HUES48 (cell line): ENCODE results near the gene TNIK.
A peak's percentile ranks its signal among the peaks of the same experiment; 100 is the strongest.
"Not testable (repeated sequence)": the region's sequence is repeated elsewhere in the genome, so short reads cannot be mapped to it uniquely, and the experiment has no call there.

Source experiments
- H3K27ac ChIP-seq: one replicate; pipeline ENCODE4 v1.7.0; 2013; ENCODE audit warnings: low read depth, low read length, inconsistent platforms
- H3K27me3 ChIP-seq: 2 replicates; pipeline ENCODE4 v1.6.1; 2013; ENCODE audit warnings: mild to moderate bottlenecking, low read length; ENCODE audit not compliant: control insufficient read depth, insufficient read depth
- H3K36me3 ChIP-seq: 2 replicates; pipeline ENCODE4 v1.6.1; 2013; ENCODE audit warnings: low read length; ENCODE audit not compliant: control insufficient read depth, insufficient read depth
- H3K4me1 ChIP-seq: 2 replicates; pipeline ENCODE4 v1.6.1; 2013; ENCODE audit warnings: mild to moderate bottlenecking, low read length; ENCODE audit not compliant: control insufficient read depth, insufficient read depth
- H3K4me3 ChIP-seq: 2 replicates; pipeline ENCODE4 v1.5.1; 2013; ENCODE audit warnings: mild to moderate bottlenecking, low read depth, low read length
- H3K9ac ChIP-seq: 2 replicates; pipeline ENCODE4 v1.6.1; 2013; ENCODE audit warnings: mild to moderate bottlenecking, low read depth, low read length, moderate library complexity
- H3K9me3 ChIP-seq: 2 replicates; pipeline ENCODE4 v1.6.1; 2013; ENCODE audit warnings: low read length; ENCODE audit not compliant: control insufficient read depth, insufficient read depth

TNIK gene

DNA sequence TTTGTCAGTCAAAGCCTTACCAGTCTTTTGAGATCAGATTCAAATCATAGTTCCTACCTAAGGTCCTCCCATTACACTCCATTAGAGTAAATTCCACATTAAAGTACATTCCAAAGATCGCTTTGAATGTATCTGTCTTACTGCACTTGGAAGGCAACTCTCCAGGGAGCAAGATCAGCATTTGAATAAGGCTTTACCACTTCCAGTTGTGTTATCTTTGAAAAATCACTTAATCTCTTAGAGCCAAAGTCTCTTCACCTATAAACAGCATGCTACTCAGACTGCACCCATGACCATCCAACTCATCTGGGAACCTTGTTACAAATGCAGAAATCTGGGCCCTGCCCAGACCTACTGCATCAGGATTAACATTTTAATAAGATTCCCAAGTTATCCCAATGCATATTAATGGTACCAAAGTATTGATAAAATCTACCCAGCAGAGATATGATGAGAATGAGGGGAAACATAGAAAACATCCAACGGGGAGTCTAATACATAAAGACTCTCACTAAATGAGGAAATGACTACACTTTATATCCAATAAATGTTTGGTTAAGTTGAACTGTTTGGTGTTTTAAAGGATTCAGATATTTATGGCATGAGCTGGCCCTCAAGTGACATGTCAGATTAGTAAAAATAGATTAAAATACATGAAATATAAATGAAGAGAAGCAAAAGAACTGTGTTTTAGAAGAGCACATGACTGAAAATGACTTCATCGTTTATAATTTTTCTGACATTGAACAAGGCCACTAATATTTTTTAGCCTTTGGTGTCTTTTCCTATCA is 75.9 kb downstream of the TNIK start:
- no peaks in the 10 kb centered on the region for H3K36me3 ChIP-seq
- no peaks in the 10 kb centered on the region for H3K9me3 ChIP-seq
- H3K9ac ChIP-seq, result no peak overlapping the region
- H3K27ac ChIP-seq, result peak overlapping the region; percentile 49
- no peaks in the 10 kb centered on the region for H3K27me3 ChIP-seq
- no peak overlapping the region for H3K4me3 ChIP-seq
- H3K4me1 ChIP-seq, result peaks cover 46% of the 10 kb centered on the region

GRCh38 chr3:171383206-171384018 is 76.8 kb downstream of the TNIK start:
- H3K9me3 ChIP-seq, result no peaks in the 10 kb centered on the region
- H3K9ac ChIP-seq, result no peak overlapping the region
- no peaks in the 10 kb centered on the region for H3K27me3 ChIP-seq
- H3K27ac ChIP-seq, result peak overlapping the region; percentile 44
- H3K4me1 ChIP-seq, result peaks cover 42% of the 10 kb centered on the region
- no peaks in the 10 kb centered on the region for H3K36me3 ChIP-seq
- no peak overlapping the region for H3K4me3 ChIP-seq

- not testable (repeated sequence) for H3K27ac ChIP-seq, H3K9me3 ChIP-seq, H3K27me3 ChIP-seq, H3K9ac ChIP-seq, H3K36me3 ChIP-seq, H3K4me3 ChIP-seq
- H3K4me1 ChIP-seq, result peaks cover 45% of the 10 kb centered on the region
These were observed 77.9 kb downstream of the TNIK start for GRCh38 chr3:171382347-171382746.

- peaks cover 50% of the 10 kb centered on the region for H3K4me1 ChIP-seq
- H3K9ac ChIP-seq, result no peak overlapping the region
- no peaks in the 10 kb centered on the region for H3K9me3 ChIP-seq
- H3K4me3 ChIP-seq, result no peak overlapping the region
- H3K27me3 ChIP-seq, result no peaks in the 10 kb centered on the region
- no peaks in the 10 kb centered on the region for H3K36me3 ChIP-seq
- H3K27ac ChIP-seq, result no peak overlapping the region
These were observed 79.3 kb downstream of the TNIK start for GRCh38 chr3:171380711-171381425.

- Histone ChIP-seq H3K27me3 (no peaks in the 10 kb centered on the region), H3K4me3 (no peak overlapping the region), H3K9ac (no peak overlapping the region), H3K36me3 (no peaks in the 10 kb centered on the region), H3K27ac (no peak overlapping the region), H3K9me3 (no peaks in the 10 kb centered on the region), H3K4me1 (peaks cover 46% of the 10 kb centered on the region)
These were observed 80.2 kb downstream of the TNIK start for GRCh38 chr3:171379961-171380483.

DNA sequence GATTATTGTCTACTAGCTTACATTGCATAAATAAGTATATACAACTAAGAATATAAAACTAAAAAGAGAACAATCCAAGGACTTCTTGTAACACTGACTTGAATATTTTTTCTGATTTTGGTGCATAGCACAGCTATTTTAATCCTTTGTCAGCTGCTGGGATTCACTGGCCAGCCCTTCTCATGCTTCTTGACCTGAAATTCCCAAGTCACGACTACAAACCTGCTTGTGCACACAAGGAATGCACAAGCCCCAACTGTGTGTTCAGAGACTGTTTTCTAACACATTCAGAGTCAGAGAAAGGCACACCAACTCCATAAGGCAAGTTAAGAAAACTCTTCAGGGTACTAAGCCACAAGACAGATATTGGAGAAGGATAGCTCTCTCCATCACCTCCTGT is 80.9 kb downstream of the TNIK start:
- Histone ChIP-seq H3K9ac (no peak overlapping the region), H3K9me3 (no peaks in the 10 kb centered on the region), H3K36me3 (no peaks in the 10 kb centered on the region), H3K4me1 (peaks cover 39% of the 10 kb centered on the region), H3K4me3 (no peak overlapping the region), H3K27me3 (no peaks in the 10 kb centered on the region), H3K27ac (no peak overlapping the region)

DNA sequence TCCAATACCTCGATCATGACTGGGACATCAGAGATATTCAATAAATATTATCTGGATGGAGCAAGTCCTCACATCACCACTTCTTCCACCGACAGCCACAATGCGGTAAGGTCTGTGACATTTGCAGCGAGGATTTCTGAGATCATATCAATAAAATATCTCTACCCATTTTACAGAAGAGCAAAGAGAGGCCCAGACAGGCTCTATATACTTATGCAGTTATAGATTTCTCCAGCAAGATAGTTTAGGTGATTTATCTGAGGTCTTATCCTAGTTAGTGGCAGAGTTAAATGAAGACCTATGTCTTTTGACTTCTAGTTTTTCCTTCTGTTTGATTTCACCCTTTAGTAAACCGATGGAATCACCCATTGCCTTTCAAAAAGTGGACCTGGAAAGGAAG is 81.6 kb downstream of the TNIK start:
- Histone ChIP-seq H3K36me3 (no peaks in the 10 kb centered on the region), H3K9ac (no peak overlapping the region), H3K4me3 (no peak overlapping the region), H3K4me1 (peaks cover 32% of the 10 kb centered on the region), H3K27me3 (no peaks in the 10 kb centered on the region), H3K9me3 (no peaks in the 10 kb centered on the region), H3K27ac (no peak overlapping the region)

DNA sequence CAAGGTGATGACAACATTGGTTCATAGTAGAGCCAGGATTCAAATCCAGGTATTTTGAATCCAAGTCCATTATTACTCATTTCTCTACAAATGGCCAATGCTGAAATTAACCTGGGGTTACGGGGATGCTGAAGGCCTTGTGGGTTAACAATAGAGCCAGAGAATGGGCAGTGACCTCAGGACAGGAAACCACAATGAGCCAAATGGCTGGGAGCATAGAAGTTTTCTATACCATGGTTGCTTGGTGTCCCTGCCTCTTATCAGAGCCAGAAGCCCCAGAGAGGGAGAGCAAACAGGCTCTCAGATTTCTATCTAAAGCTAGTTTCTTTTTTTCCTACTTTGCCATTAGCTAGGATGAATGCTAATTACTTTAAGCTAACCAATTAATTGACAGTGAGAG is 82.3 kb downstream of the TNIK start:
- no peaks in the 10 kb centered on the region for H3K36me3 ChIP-seq
- no peak overlapping the region for H3K27ac ChIP-seq
- no peaks in the 10 kb centered on the region for H3K9me3 ChIP-seq
- peaks cover 25% of the 10 kb centered on the region for H3K4me1 ChIP-seq
- H3K27me3 ChIP-seq, result no peaks in the 10 kb centered on the region
- no peak overlapping the region for H3K4me3 ChIP-seq
- no peak overlapping the region for H3K9ac ChIP-seq

DNA sequence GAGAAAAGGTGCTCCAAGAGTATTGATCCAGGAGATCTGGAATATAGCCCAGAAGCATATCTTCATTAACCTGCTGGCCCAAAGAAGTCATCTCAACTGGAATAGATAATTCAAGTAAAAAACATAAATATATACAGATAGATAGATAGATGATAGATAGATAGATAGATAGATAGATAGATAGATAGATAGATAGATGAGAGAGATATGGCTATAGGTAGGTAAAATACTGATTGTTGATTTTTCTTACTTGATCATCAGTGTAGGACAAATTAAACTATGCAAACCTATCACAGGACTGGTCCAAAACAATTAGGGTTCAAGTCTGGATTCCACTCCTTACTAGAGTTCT is 83.6 kb downstream of the TNIK start:
- Histone ChIP-seq H3K9ac (no peak overlapping the region), H3K4me1 (peaks cover 21% of the 10 kb centered on the region), H3K36me3 (no peaks in the 10 kb centered on the region), H3K27me3 (no peaks in the 10 kb centered on the region), H3K4me3 (no peak overlapping the region), H3K9me3 (no peaks in the 10 kb centered on the region), H3K27ac (no peak overlapping the region)

DNA sequence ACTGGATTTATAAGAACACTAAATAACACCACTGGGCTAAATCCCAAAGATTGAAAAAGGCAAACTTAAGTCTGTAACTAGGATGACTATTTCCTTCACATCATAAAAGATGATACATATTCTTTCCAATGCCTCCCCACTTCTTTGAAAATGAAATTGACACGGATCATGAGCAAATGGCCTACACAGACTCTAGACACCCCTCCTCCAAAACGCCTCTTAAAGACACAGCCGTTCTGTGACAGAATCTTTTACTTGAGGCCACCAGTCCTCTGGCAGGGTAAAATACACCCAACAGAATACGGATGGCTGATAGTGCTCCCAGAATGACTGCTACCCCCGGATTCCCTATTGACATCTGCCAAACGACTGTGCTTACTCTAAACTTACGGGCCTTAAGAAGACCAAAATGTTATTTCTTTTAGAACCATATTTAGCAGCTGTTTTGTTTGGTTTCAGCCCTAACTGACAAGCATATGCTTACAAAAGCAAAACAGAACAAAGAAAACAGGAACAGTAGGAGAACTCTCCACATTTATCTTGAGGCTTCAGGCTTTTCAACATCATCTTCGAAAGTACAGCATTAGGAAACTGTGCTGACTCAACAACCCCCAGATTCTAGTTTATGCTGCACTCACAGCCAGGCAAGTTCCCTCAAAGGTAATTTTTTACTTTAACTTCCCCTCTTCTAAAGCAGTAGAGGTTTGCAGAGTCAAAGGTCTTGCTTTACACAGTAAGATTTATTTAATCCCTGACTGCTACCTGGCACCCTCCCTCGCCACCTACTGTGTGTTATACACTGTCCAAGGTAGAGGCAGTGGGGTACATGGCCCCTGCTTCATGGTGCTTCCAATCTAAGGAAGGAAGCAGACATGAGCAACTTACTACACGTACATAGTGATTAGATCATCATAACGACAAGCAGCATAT is 84.3 kb downstream of the TNIK start:
- no peaks in the 10 kb centered on the region for H3K9me3 ChIP-seq
- H3K36me3 ChIP-seq, result no peaks in the 10 kb centered on the region
- no peak overlapping the region for H3K4me3 ChIP-seq
- H3K27me3 ChIP-seq, result no peaks in the 10 kb centered on the region
- H3K9ac ChIP-seq, result no peak overlapping the region
- no peak overlapping the region for H3K27ac ChIP-seq
- peaks cover 15% of the 10 kb centered on the region for H3K4me1 ChIP-seq
